Measurements from ENCODE around the gene ELP5.

Gene ELP5

DNA sequence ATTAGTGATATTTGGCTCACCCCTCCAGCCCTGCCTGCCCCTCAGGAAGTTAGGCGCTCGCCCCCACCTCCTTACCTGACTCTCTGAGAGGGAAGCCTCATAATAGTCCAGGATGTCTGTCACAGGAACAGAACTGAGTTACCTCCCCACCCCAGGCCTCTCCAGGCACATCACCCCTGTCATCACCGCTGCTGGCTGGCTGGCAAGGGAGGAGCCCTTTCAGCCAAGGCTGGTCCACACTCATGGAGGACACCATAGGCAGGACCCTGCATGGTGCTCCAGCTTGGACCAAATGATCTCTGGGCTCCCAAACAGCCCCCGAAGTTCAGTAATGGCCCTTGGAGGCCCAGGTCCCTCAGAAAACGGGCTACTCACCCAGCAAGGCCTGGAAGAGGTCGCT, 33.8 kb upstream of the ELP5 start:
- intact Hi-C loops (cut with DNase I) = no loop called here

DNA sequence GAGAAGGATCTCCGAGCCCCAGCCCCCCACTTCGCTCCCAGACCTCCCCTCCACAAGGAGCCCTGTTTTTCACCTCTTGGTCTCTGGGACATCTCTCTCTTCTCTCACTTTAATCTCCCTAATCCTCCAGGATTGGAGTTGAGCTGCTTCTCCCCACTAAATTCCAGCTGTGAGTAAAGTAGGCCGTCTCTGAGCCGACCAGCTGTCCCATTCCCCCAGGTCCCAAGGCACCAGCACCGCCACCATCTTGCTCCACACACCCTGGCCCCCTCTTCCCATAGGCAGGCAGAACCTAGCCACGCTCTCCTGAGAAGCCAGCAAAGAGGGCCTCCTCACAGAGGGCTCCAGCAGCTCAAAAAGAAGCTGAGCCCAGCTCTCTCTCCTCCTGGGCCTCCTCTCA, 33.3 kb upstream of the ELP5 start:
- intact Hi-C loops (cut with DNase I) = no loop called here
- peak in 1 of 10 donors; percentile 13 for DNase-seq

More for the DNA sequence above, 33.8 kb upstream of the ELP5 start:
- peak in 2 of 10 donors; percentile 22 to 74 for DNase-seq

DNA sequence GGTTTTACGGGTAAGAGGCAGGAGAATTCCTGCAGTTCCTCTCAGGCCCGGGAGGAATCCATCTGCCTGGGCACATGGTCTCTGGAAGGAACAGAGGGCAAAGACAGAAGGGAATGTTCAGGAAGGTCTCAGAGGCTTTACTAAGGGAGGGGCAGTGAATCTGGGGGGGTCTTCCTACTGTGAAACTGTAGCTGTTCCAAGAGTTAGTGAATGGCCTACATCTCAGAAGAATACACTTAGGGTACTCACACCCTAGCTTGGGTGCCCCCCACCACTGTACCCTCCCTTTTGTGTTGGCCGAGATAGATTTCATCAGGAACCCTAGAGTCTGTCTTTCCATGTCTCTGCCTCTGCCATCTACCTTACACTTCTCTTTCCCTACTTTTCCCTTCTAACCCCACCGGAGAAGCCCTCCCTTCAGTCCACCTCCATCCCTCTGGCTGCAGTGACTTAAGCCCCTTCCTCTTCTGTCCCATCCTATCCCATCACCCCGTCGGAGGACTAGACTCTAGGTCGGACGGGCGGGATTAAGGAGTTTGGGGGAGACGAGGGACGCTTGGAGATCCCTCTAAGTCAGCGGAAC, 32.7 kb upstream of the ELP5 start:
- peak in 1 of 10 donors; percentile 0 for DNase-seq
- intact Hi-C loops (cut with DNase I) = no loop called here

DNA sequence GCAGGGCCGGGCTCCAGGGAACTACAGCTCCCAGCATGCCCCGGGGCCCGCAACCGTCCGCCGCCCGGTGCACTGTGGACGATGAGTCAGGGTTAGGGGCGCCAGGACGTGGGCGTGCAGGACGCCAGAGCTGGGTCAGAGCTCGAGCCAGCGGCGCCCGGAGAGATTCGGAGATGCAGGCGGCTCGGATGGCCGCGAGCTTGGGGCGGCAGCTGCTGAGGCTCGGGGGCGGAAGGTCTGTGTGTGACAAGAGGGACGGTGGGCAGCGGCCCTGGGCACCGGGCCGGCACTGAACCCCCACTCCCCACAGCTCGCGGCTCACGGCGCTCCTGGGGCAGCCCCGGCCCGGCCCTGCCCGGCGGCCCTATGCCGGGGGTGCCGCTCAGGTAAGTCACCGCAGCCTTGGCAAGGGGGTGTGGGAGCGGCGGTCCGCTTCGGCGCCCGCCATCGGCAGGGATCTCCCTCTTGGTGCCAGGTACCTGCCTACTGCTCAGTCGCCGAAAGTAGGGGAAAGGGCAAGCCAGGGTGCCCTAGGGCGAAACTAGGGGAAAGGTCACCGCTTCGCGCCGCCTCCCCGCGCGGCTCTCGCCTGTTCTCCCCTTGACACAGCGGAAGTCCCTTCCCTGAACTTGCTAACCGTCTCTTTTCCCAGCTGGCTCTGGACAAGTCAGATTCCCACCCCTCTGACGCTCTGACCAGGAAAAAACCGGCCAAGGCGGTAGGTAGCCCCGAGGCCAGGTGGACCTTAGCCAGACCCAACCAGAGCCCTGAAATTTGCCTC, 32.0 kb upstream of the ELP5 start, which contains the start of the genes ACADVL and DLG4:
ACADVL (plus strand) TSS at position 127 of the 781 bp plus-strand sequence; CDS start at position 174, 47 bp downstream.
DLG4 (minus strand) TSS at position 25 of the 781 bp plus-strand sequence.
- DNase-seq = peak; percentile 87 to 99 (median 91)
- intact Hi-C loops (cut with DNase I) = no loop called here

DNA sequence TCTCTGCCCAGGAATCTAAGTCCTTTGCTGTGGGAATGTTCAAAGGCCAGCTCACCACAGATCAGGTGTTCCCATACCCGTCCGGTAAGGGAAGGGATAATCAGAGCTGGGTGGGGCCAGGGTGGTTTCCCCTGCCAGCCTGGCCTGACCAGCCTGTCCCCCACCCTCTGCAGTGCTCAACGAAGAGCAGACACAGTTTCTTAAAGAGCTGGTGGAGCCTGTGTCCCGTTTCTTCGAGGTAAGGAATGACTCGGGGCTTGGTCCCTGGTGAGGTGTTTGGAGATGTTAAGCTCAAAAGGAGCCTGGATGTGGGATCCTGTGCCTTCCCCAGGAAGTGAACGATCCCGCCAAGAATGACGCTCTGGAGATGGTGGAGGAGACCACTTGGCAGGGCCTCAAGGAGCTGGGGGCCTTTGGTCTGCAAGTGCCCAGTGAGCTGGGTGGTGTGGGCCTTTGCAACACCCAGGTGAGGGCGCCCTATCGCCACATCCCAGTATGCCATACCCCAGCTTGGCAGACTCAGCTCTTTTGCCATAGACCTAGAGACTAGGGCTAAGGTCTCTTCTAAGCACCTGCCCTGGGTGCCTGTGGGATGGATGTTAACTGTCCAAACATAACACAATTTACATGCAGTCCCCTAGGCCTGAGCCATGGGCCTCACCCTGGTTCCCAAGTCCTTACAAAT, 31.3 kb upstream of the ELP5 start:
- intact Hi-C loops (cut with DNase I) = no loop called here
- peak in 4 of 10 donors; percentile 43 to 93 (median 58) for DNase-seq

DNA sequence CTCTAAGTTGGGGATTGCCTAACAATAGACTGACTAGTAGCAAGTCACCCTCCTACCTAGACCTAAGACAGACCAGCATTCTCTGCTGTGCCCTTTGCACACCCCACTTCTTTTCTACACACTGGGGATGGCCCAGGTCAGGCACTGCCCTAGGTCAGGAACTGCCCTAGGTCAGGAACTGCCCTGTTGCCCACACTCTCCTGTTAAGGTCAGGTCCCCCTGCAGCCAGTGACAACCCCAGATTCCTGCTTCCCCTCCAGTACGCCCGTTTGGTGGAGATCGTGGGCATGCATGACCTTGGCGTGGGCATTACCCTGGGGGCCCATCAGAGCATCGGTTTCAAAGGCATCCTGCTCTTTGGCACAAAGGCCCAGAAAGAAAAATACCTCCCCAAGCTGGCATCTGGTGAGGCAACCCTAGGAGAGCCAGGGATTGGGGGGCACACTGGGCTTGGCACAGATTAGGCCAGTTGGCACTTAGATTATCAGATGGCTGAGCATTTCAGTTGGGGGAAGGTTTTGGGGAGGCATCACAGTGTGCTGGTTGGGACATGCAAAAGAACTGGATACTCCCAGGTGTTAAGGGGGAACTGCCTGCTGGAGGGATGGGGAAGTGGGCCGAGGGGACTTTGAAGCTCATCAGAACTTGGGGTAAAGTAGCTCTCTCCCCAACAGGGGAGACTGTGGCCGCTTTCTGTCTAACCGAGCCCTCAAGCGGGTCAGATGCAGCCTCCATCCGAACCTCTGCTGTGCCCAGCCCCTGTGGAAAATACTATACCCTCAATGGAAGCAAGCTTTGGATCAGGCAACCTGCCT, 30.5 kb upstream of the ELP5 start:
- DNase-seq = peak in 2 of 10 donors; percentile 16 to 64
- intact Hi-C loops (cut with DNase I) = no loop called here

DNA sequence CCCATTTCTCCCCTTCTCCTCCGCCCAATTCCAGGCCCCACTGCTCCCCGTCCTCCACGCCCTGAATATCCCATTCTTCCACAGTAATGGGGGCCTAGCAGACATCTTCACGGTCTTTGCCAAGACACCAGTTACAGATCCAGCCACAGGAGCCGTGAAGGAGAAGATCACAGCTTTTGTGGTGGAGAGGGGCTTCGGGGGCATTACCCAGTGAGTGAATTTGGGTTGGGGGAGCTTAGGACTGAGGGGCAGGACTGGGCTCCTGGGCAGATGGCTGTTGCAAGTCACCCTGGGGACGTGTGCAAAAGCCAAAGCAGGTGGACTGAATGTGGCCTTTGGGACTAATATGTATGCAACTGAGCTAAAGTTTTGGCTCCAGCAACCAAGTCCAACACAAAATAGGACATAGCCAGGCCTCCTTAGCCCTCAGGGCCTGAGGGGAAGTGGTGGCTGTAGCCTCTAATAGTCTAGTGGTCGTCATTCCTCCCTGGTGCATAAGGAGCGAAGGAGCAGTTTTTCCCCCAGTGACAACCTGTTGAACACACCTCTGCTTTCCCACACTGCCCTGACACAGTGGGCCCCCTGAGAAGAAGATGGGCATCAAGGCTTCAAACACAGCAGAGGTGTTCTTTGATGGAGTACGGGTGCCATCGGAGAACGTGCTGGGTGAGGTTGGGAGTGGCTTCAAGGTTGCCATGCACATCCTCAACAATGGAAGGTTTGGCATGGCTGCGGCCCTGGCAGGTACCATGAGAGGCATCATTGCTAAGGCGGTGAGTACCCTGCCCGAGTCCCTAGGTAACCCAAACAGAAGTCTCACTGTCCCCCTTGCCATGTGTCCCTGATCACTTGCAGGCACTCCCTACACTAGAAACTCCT, 29.7 kb upstream of the ELP5 start:
- intact Hi-C loops (cut with DNase I) = no loop called here
- peak in 2 of 10 donors; percentile 20 to 70 for DNase-seq

DNA sequence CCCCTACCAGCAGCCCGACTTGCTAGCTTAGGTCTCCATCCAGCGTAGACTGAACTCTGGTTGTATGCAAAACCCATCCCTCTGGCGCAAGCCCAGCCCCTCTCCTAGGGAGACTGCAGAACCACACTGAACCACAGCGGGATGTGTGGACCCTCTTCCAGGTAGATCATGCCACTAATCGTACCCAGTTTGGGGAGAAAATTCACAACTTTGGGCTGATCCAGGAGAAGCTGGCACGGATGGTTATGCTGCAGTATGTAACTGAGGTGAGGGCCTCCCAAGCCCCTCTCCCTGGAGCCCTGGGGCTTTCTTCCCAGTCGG, 29.1 kb upstream of the ELP5 start:
- intact Hi-C loops (cut with DNase I) = no loop called here
- DNase-seq = peak in 1 of 10 donors; percentile 24

DNA sequence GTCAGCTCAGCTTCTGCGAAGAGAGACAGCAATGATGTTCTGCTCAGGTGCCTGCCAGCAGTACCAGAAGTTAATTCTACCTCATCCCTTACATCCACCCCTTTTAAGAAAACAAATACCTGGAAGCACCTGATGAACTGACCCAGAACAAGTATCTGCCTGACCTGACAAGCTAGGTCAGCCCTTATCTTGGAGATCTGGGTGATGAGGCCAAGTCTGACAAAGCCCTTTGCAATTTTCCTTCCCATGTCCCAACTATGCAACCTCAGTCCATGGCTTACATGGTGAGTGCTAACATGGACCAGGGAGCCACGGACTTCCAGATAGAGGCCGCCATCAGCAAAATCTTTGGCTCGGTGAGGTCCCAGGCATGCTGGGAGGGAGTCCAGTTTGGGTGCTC, 28.6 kb upstream of the ELP5 start:
- intact Hi-C loops (cut with DNase I) = no loop called here
- no peak for DNase-seq

DNA sequence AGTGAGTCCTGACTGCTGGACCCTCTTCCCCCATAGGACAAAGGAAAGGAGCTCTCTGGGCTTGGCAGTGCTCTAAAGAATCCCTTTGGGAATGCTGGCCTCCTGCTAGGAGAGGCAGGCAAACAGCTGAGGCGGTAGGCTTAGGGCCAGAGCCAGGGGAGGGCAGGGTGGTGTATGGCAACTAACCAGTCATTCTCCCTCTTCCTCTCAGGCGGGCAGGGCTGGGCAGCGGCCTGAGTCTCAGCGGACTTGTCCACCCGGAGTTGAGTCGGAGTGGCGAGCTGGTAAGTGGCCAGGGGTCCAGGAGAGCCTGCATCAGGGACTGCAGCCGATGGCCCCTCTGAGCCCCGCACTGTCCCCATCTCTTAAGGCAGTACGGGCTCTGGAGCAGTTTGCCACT, 27.9 kb upstream of the ELP5 start:
- peak in 3 of 10 donors; percentile 24 to 80 (median 79) for DNase-seq
- intact Hi-C loops (cut with DNase I) = no loop called here

DNA sequence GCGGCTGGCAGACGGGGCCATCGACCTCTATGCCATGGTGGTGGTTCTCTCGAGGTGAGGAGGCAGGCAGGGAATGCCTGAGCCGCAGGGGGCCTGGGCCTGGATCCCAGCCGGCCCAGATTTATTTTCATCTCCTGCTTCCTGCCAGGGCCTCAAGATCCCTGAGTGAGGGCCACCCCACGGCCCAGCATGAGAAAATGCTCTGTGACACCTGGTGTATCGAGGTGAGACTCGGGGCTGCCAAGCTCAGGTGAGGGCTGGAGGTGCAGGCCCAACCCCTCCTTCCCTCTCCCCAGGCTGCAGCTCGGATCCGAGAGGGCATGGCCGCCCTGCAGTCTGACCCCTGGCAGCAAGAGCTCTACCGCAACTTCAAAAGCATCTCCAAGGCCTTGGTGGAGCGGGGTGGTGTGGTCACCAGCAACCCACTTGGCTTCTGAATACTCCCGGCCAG, 27.3 kb upstream of the ELP5 start:
- DNase-seq = peak in 3 of 10 donors; percentile 22 to 72 (median 70)
- intact Hi-C loops (cut with DNase I) = no loop called here

DNA sequence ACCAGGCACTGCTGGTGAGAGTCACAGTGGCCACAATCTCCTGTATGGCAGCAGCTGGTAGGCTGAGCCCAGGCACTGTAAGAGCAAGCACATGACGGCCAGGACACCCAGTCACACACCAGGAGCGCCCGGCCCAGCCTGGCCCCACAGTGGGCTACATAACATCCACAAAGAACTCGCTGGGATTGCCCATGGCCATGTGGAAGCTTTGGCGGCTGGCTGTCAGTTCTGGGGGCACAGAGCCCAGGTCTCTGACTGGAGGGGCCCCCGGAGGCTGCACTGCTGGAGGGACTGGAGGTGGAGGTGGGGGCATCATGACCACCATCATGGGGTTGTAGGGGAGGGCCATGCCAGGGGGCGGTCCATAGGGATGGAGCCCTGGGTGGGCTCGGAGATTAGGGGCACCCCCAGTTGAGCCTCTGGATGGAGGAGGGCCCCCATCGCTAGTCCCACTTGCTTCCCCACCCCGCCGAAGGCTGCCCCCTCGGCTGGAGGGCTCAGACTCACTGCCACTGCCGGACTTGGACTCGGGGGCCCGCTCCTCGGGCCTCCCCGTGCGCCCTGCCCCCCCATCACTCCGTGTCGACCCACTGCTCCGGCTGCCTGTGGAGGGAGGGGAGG, 26.2 kb upstream of the ELP5 start:
- DNase-seq = peak in 1 of 10 donors; percentile 77

DNA sequence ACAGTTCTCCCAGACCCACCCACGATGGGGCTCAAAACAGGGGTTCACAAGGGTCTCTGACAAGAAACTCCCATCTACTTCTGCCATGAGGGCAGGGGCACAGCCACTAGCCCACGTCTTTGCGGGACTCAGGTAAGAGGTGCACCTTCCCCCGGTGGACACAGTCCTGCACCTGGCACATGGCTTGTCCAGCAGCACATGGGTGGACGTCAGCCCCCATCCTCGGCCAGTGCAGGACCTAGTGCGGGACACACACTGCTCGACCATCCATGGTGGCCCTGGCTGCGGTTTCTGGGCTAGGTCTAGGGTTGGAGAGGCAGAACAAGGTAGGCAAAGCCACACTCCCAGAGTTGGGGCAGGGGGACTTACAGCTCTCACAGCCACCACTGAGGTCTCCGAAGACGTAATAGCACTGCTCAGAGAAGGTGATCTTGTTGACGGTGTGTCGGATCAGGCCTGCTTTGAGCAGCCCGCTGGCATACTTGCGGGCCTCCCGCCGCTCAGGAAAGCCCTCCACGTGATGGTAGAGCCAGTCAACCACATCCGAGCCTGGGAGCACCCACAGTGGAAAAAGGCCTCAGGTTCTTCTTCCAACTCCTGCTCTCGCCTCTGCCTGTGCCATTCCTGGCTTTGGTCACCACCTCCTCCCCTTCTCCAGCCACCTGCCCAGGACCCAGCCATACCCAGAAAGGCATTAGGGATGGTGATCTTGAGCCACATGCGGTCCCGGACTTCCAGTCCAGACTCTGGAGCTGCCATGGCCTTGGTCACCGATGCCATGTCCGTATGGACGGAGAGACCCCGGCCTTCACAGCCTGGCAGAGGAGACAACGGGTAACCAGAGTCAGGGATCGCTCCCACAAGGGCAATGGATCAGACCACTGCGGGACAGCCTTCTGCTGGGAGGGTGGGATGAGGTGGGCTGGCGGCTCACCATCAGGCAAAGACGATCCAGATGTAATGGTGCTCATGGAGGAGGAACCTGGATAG, 25.0 kb upstream of the ELP5 start:
- intact Hi-C loops (cut with DNase I) = no loop called here
- peak in 1 of 10 donors; percentile 84 for DNase-seq

More for the DNA sequence above, 26.2 kb upstream of the ELP5 start:
- intact Hi-C loops (cut with DNase I) = no loop called here

DNA sequence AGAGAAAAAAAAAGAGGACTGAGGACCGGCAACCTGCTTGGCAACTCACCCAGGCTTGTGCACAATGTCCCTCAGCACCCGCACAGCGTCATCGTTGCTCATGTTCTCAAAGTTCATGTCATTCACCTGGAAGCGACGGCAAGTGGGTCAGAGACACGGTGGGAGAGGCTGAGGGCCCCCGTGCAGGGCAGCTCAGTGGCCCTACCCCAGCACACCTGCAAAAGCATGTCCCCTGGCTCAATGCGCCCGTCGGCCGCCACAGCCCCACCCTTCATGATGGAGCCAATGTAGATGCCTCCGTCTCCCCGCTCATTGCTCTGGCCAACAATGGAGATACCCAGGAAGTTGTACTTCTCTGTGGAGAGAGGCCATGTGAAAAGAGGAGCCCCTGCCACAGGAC, 23.1 kb upstream of the ELP5 start:
- DNase-seq = peak in 1 of 10 donors; percentile 52
- intact Hi-C loops (cut with DNase I) = no loop called here

DNA sequence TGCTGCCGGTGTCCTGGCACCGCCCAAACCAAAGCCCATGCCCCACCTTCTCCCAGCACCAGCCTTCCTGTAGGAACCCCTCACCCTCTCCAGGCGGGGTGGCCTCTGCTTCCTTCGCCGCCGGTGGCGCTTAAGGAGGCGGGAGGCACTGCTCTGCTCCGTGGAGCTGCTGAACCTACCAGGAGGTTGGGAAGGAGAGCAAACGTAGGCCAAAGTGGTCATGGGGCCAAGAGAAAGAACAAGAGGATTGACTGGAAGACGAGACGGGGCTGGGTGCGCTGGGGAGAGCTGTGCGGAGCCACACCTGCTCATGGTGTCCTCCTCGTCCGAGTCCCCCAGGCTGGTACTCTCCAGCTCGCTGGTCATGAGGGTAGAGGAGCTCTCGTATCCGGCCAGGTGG, 22.5 kb upstream of the ELP5 start:
- intact Hi-C loops (cut with DNase I) = no loop called here
- peak in 2 of 10 donors; percentile 6 to 70 for DNase-seq

DNA sequence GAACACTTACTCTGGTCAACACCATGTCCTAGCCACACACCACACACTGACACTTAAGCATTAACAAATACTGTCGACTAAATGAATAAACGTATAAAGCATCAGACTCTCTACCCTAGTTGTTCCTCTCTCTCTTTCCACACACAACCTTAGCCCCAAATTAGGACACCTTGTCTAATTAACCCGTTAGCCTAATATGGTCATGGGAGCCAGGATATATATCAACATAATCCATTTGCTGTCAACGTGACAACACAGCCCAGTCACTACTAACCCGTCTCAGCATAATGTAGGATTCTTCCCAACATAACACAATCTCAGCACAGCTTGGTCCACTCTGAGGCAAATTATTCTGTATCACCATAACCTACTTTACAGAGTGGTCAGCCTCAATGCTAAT, 19.9 kb upstream of the ELP5 start:
- intact Hi-C loops (cut with DNase I) = no loop called here
- no peak for DNase-seq

DNA sequence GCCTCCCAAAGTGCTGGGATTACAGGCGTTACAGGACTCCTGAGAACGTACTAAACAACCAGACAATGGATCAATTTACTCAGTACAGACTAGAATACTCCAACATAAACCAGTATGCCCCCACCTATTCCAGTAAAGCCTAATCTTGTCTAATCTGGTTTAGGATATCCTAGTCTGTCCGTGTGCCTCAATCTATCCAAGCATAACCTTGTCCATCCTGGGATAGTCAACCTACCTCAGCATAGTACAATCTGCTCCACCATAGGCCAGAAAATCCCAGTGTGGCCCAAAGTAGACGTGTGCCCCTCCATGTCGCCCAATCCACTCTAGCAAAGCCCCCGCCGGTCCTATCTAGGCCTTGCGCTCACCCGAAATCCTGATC, 18.3 kb upstream of the ELP5 start:
- DNase-seq = peak in 1 of 10 donors; percentile 9
- intact Hi-C loops (cut with DNase I) = no loop called here

All from posterior cingulate gyrus (tissue), 11 donors.